NCI-H187 treated with DMSO at 0.1 percent for 48 hours (cell line): ENCODE data around the gene TBC1D32.
"Not testable (repeated sequence)": the region's sequence is repeated elsewhere in the genome, so short reads cannot be mapped to it uniquely, and the experiment has no call there.

ENCODE experiments used
- DNase-seq: peaks from one replicate; lab custom pipeline; 2025; lab: John Stamatoyannopoulos, UW

TBC1D32 gene

DNA sequence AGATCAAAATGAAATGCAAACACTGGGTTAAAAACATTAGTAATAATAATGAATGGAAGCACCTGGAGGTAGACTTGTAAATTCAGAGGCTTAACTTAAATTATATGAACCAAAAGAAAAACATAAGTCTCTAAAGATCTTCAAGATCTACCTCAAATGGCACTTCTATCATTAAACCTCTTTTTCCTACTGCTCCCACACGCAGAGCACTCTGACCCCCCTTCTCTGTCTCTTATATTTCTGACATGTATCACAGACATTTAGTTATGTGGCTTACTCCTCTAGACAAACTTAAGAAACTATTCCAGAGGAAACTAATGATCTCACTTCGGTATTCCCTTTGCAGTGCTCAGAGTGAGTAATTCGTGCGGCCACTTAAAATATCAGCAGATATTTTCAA is 1.1 kb downstream of the TBC1D32 start:
- no peak for DNase-seq

DNA sequence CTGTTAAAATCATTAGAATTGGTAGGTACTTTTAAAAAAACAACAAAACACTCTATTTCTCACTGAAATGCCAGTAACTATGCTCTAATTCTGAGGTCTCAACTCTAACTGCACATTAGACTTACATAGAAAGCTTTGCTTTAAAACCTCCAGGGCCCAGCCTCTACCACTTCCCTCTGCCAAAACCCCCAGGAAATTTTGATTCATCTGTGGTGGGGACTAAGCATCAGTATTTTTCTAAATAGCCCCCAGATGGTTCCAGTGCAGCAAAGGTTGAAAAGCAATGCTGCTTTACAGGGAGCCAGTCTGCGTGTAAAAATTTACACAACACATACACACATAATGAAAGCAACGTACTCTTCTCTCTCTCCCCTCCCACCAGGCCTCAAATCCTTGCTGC is 3.8 kb downstream of the TBC1D32 start:
- no peak for DNase-seq

DNA sequence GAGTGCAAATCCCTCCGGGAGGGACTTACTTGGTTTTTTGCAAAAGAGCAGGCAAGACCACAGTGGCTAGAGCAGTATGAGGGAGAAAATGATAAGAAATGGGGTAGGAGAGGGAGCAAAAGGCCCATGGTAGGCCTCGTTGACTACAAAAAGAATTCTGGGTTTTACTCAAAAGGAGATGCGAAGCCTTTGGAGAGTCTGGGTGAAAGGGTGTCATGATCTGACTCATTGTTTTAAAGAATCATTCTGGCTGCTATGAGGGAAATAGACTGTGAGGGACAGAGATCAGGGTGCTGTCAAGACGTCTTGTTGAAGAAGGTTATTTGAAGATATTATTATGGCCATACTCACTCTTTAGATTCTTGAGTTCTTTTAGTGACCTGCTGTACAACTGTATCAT is 13.0 kb downstream of the TBC1D32 start:
- DNase-seq: no peak

DNA sequence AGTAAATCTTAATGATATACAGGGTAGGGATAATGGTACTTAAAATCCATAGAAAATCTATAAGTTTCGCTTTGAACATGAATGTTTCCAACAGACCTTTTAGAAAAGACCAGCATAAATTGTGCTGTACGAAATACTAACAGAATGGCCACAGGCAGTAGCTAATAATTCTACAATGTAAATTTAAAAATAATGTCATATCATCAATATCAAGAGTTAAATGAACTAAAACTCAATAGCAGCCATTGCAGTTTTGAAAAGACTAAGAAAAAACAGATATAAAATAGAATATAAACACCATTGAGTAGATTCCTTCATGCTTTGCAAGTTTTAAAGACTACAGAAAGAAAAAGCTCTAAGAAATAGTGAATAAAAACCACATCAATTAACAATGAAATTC is 14.7 kb downstream of the TBC1D32 start:
- no peak for DNase-seq

DNA sequence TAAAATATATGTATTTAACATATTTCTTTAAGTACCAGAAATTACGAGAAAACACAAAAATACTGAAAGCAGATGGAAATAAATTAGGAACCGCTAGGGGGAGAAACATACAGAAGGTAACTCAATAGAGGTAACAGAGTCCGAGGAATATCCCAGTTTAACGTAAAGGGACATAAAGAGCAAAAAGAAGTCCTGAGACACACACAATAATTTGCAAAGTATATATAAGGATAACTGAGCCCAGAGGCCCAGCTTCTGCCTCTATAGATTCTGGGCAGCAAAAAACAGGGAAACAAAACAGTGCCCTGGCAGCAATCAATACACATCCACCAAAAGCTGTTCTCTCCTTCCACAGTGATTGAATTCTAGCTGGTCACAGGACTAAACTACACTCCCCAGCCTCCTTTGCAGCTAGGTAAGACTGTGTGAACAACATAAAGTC is 15.1 kb downstream of the TBC1D32 start:
- no peak for DNase-seq

DNA sequence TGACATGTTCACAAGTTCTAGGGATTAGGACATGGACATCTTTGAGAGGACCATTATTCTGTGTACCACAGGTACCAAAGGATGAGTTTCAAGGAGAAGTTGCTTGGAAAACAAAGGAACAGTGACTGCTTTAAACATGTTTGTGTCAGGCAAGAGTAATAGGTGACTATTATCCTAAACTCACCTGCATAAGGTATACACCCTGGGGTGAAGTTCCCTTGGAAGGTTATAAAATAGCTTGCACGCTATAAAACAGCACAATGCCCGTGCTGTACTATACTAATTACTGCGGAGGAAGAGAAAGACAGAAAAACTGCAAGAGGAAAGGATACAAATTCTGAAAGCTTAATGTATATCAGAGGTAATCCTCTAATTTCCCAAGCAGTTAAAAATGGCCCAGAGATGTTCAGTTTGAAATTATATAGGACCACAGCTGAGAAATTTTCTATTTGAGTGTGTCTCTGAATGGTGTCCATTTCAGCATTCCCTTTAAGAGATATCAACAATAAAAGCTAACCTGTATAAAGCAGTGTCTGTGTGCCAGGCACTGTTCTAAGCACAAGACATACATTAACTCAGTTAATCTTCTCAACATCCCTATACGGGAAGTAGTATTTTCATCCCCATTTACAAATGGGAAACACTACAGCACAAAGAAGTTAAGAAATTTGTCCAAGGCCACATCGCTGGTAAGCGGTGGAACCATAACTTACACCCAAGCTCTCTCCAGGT is 19.7 kb downstream of the TBC1D32 start:
- no peak for DNase-seq

DNA sequence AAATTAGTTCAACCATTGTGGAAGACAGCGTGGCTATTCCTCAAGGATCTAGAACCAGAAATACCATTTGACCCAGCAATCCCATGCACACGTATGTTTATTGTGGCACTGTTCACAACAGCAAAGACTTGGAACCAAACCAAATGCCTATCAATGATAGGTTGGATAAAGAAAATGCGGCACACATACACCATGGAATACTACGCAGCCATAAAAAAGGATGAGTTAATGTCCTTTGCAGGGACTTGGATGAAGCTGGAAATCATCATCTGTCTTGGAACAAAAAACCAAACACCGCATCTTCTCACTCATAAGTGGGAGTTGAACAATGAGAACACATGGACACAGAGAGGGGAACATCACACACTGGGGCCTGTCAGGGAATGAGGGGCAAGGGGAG is 22.5 kb downstream of the TBC1D32 start:
- DNase-seq: not testable (repeated sequence)

DNA sequence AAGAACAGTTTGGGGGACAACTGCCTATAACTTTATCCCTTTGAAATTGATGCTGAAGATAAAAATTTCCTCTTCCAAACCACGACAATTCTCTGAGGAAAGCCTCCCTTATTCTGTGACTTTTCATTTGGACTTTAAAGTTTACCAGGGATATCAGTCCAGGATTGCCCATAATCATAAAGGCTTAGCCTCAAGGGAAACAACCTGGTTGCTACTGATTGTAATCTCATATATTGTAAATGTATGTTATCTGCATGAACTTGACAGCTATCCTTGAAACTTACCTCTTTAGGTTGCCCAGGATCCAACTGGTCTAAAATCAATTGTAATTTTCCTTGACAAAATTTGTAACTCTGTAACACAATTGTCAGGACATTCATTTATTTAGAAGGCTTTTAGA is 23.8 kb downstream of the TBC1D32 start:
- DNase-seq: no peak

DNA sequence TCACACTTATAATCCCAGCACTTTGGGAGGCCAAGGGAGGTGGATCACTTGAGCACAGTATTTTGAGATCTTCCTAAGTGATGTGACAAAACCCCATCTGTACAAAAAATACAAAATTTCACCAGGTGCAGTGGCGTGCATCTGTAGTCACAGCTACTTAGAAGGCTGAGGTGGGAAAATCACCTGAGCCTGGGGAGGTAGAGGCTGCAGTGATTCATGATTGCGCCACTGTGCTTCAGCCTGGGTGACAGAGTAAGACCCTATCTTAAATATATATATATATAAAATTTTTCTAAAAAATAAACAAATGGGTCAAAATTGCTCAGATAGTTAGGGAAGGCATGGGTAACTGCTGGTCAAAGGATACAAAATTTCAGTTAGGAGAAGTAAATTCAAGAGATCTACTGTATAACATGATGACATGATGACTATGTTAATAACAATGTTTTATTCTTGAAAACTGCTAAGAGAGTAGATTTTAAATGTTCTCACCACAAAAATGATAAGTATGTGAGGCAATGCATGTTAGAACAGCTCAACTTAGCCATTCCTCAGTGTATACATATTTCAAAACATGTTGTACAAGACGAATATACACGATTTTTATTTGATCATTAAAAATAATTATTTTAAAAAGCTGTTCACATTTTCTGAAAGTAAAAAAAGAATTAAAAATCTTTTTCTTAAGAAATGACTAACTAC is 24.4 kb downstream of the TBC1D32 start:
- DNase-seq: no peak

DNA sequence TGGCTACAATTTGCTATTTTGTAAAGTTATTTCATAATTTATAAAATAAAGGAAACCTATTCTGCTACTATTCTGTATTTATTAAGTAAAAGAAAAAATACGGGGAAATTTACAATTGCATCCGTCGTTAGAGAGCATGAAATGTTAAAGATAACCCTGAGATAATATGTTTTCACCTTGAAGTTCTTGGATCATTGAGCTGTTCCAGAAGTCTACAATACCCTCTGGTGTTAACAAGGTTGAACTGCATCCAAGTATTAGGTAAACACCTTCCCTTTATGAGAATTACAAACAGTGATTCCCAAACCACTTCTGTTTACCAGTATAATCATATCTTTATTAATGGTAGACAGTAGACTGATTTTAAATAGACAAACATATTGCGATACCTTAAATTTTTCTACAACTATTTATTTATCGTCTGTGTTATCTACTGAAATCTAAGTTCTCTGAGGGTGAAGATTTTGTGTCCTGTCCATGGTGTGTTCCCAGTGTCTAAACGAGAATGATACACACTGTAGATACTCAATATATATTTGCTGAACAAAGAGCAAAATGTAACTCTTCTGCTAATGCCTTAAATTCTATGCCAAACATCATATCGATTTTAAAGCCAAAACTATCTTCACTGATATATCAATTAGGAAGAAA is 28.2 kb downstream of the TBC1D32 start:
- no peak for DNase-seq

DNA sequence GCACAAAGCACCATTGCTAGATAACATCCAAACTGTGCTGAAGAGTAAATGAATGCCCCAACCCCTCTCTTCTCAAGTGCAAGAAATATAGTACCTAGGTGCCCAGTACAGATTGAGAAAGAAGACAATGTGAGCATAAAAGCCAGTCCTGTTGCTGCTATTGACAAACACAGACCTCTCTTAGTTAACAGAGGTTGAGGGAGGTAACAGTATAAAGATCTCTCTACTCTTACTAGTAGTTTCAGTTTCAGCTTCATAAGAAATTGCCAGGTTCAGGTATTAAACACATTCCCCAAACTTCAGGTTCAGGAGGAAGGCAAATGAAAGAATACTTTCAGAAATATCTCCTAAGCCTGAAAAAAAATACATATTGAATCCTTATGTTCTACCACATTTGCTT is 31.4 kb downstream of the TBC1D32 start:
- DNase-seq: no peak

DNA sequence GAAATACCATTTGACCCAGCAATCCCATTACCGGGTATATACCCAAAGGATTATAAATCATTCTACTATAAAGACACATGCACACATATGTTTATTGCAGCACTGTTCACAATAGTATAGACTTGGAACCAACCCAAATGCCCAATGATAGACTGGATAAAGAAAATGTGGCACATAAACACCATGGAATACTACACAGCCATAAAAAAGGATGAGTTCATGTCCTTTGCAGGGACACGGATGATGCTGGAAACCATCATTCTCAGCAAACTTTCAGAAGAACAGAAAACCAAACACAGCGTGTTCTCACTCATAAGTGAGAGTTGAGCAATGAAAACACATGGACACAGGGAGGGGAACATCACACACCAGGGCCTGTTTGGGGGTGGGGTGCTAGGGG is 33.1 kb downstream of the TBC1D32 start:
- DNase-seq: not testable (repeated sequence)

DNA sequence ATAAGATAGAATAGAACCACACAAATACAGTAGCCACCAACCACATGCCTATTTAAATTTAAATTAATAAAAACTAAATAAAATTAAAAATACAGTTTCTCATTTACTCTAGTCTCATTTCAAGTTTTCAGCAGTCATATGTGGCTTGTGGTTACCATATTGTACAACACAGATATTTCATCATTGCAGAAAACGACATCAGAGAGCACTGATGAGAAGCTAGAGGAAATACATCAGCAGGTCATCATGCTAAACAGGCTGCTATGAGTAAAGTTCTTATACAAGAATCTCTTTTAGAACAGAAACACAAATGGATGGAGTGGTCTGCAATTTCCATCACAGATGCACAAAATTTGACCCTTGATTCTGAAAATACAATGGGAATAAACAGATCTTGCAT is 36.6 kb downstream of the TBC1D32 start:
- no peak for DNase-seq

DNA sequence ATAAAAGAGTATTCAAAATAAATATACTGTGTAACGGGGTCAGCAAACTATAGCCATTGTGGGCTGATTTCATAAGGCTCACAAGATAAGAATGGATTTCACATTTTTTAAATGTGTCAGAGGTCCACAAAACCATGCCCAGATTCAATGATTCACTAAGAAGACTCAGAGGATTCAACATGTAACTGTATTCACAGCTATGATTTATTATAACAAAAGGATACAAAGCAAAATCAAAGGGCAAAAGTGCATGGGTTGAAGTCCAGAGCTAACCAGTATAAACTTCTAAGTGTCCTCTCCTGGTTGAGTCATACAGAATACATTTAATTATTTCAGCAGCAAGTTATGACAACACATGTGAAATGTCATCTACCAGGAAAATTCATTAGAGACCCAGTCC is 49.2 kb downstream of the TBC1D32 start:
- no peak for DNase-seq

DNA sequence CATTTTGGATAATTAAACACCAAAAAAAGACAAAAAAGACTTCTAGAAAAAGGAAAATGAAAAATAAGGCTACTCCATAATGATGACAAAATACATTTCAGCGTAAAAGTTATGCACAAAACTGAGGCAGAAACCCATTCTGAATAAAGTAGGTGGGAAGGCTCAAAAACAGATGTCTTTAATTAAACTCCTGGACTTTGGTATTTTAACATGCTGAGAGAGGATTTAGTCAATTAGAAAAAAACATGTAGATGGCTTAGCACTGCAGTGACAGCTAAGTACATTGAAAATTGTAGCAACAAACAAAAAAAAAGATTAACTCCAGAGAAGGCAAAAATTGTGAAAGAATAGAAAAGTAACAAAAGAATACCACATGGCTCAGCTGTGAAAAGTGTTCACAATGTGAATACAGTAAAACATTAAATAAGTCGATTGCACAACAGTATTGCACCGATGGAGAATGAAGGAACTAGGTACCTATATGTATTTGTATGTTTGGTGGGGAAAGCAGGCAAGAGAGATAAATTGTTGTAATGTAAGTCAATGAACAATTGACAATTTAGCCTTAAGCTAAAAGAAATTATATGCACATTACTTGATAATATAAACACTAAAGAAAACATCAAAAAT is 59.5 kb downstream of the TBC1D32 start:
- DNase-seq: no peak

DNA sequence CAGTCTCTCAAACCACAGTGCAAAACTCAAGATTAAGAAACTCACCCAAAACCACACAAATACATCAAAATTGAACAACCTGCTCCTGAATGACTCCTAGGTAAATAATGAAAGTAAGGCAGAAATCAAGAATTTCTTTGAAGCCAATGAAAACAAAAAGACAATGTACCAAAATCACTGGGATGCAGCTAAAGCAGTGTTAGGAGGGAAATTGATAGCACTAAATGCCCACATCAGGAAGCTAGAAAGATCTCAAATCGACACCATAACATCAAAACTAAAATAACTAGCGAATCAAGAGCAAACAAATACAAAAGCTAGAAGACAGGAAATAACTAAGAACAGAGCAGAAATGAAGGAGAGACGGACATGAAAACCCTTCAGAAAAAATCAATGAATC is 70.5 kb downstream of the TBC1D32 start:
- no peak for DNase-seq

DNA sequence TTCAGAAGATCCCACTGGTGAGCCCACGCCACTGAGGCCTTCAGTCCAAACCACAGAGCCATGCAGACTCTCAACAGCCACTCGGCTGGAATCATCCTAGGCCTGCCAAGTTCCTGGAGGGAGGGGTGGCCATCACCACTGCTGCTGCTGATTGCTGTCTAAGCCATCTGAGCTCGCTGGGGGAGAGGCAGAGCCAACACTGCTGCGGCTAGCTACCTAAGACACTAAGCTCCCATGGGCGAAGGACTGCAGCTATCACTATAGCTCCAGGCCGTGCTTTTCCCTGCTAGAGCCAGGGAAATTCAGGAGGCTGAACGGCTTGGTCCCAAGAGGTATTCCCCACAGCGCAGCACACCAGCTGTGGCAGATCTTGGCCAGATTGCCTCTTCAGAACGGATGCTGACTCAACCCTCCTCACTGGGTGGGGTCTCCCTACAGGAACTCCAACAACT is 73.6 kb downstream of the TBC1D32 start:
- DNase-seq: no peak

DNA sequence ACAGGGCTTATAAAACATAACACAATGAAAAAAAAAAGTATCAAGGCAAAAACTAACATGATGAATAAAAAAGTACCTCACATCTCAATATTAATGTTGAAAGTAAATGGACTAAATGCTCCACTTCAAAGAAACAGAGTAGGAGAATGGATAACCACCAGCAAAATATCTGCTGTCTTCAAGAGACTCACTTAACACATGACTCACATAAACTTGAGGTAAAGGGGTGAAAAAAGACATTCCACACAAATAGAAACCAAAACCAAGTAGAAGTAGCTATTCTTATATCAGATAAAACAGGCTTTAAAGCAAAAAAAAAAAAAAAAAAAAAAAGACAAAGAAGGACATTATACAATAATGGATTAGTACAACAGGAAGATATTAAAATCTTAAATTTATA is 86.9 kb downstream of the TBC1D32 start:
- no peak for DNase-seq

DNA sequence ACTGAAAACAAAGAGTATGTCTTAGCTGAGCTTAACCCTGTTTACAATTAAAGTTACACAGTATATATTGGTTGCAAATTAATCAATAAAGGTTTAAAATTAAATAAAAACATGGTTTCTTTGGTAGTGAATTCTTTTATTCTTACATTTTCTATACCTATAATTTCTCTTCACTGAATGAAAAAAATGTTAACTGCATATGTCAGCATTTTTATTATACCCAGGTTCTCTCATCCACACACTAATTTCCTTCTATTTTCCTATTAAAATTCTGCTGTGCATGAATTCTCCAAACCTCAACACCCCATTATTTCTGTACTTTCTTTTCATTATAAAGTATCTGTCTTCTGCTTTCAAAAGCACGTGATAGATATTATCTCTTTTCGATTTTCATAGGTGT is 91.9 kb downstream of the TBC1D32 start:
- DNase-seq: no peak

DNA sequence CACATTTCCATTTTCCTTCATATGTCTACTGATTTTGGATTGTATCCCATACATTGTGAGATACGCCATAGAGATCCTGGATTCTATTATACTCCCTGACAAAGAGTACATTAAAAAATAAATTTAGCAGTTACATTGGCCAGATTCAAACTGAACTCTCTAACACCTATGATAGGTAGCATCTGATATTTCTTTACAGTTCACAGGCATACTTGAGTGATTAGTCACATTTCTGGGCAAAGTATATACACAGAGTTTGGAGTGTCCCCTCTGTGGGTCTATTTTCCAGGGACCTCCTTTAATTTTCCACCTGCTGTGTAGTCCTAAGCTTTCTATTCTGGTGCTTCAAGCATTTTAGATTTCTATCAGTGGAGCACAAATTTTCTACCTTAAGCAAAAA is 96.4 kb downstream of the TBC1D32 start:
- no peak for DNase-seq

DNA sequence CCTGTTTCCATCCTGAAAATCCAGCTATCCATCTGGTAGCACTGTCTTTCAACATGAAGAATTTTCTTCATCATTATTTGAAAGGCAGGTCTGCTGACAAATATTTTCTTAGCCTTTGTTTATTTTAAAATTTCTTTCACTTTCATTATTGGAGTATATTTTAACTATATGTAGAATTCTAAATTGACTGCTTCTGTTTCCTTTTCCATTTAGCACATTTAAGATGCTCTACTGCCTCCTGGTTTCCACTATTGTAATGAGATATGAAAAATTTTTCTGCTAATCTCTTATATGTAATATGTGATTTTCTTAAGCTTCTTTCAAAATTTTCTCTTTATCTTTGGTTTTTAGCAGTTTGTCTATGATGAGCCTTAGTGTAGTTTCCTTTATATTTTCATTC is 97.3 kb downstream of the TBC1D32 start:
- DNase-seq: no peak

DNA sequence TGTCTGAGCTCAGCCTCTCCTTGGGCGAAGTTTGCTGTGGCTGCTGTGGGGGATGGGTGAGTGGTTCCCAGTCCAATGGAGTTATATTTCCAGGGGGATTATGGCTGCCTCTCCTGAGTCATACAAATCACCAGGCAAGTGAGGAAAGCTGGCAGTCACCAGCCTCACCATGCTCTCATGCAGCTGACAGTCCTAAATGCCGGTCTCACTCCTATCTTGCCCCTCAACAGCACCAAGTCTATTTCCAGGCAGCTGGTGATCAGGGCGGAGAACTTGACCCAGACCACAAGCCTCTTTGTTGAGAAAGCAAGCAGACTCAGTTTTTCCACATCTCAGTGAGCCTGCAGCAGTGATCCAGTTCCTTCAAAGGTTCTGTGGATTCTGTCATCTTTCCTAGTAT is 98.9 kb downstream of the TBC1D32 start:
- DNase-seq: no peak

DNA sequence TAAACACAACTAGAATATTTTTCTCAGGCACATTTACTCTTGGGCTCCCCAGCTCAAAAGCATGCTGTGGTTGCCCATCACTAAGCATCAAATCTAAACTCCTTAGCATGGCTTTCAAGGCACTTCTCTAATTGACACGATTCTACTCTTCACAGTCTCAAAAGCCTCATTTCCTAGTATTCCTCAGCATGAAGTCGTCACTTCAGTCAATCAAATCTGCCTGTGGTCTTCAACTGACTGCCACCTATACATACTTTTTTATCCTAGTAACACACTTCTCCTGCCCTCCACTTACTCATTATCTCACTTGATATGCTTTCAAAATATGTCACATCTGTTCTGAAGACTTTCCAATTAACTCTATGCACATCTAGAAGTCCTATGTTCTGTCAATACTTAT is 110.3 kb downstream of the TBC1D32 start:
- DNase-seq: no peak
